Inflammatory macrophage (primary cell): Measurements from ENCODE around the gene TMEM273.

ENCODE experiments used
- DNase-seq, 2 donors: peaks; one replicate each; pipeline ENCODE4 v3.0.0-alpha.2; 2020 to 2022

TMEM273 gene

GRCh38 chr10:49175587-49176309, 12.4 kb downstream of the TMEM273 start:
- DNase-seq, result no peak

GRCh38 chr10:49174926-49175500, 13.2 kb downstream of the TMEM273 start:
- no peak for DNase-seq

- no peak for DNase-seq
Observed at GRCh38 chr10:49174261-49174925, 13.8 kb downstream of the TMEM273 start.

GRCh38 chr10:49173853-49174252, 14.3 kb downstream of the TMEM273 start:
- DNase-seq, result peak; percentile 33 to 46

GRCh38 chr10:49173201-49173772, 14.9 kb downstream of the TMEM273 start:
- DNase-seq, result no peak

- DNase-seq, result no peak
Observed at GRCh38 chr10:49172777-49173132, 15.4 kb downstream of the TMEM273 start.

GRCh38 chr10:49172061-49172776, 16.0 kb downstream of the TMEM273 start:
- DNase-seq, result peak; percentile 45 to 47

GRCh38 chr10:49171326-49172060, 16.7 kb downstream of the TMEM273 start:
- no peak for DNase-seq

- DNase-seq, result no peak
Observed at GRCh38 chr10:49170632-49171325, 17.4 kb downstream of the TMEM273 start.

GRCh38 chr10:49169776-49170175, 18.4 kb downstream of the TMEM273 start:
- DNase-seq, result no peak

- DNase-seq, result peak; percentile 74 to 83
Observed at GRCh38 chr10:49168831-49169500, 19.2 kb downstream of the TMEM273 start.

GRCh38 chr10:49168171-49168540, 20.0 kb downstream of the TMEM273 start:
- DNase-seq, result no peak

GRCh38 chr10:49167425-49168170, 20.6 kb downstream of the TMEM273 start:
- no peak for DNase-seq

- DNase-seq, result no peak
Observed at GRCh38 chr10:49166484-49167400, 21.4 kb downstream of the TMEM273 start.

- DNase-seq, result peak; percentile 49 to 82
Observed at GRCh38 chr10:49165821-49166483, 22.2 kb downstream of the TMEM273 start.

- DNase-seq, result no peak
Observed at GRCh38 chr10:49165259-49165658, 22.9 kb downstream of the TMEM273 start.

GRCh38 chr10:49164559-49165188, 23.5 kb downstream of the TMEM273 start:
- peak; percentile 40 to 67 for DNase-seq

- DNase-seq, result peak; percentile 74 to 91
Observed at GRCh38 chr10:49163741-49164140, 24.4 kb downstream of the TMEM273 start.
